OCI-LY7 (cell line): ENCODE measurements around the gene NPIPB6. TPM values are rescaled to one million over a fixed set of nuclear protein-coding genes. Genes with fewer than 3 reads are reported as not detected.

Source experiments
- BruUV-seq: library from RNA; stranded (reverse); fragments of 400-500 nt; replicated peaks from 2 replicates; lab custom pipeline; 2021; lab: Mats Ljungman, UMichigan
- CTCF ChIA-PET: fragments of 300-600 bp; sonication (Branson Sonifier 250); formaldehyde crosslinking; loops from one replicate; lab custom pipeline; 2022; ENCODE audit warnings: antibody characterized with exemption; ENCODE audit not compliant: unreplicated experiment; lab: Charles Lee
- POLR2A ChIA-PET: fragments of 300-600 bp; sonication (Branson Sonifier 250); formaldehyde crosslinking; loops from one replicate; lab custom pipeline; 2022; ENCODE audit warnings: antibody characterized with exemption; lab: Charles Lee
- DNase-seq: peaks from one replicate; pipeline ENCODE4 v3.0.0-alpha.2; 2015; ENCODE audit warnings: low spot score
- H2AFZ ChIP-seq: fragments of 200-600 bp; sonication (generic), shearing (Covaris generic); 2 replicates; pipeline ENCODE4 v1.6.1; 2014; ENCODE audit warnings: mild to moderate bottlenecking, antibody characterized with exemption, low read length, moderate library complexity
- H3K27ac ChIP-seq: fragments of 200-600 bp; sonication (generic); 2 replicates; pipeline ENCODE4 v1.5.1; 2014; ENCODE audit warnings: mixed run types, low read depth, mild to moderate bottlenecking, moderate library complexity, low read length, inconsistent platforms; ENCODE audit not compliant: poor library complexity, severe bottlenecking
- H3K36me3 ChIP-seq: fragments of 200-600 bp; sonication (generic); 2 replicates; pipeline ENCODE4 v1.6.1; 2014; ENCODE audit warnings: mild to moderate bottlenecking, antibody characterized with exemption, low read length, moderate library complexity, mixed read lengths; ENCODE audit not compliant: insufficient read depth
- H3K4me1 ChIP-seq: fragments of 200-600 bp; sonication (generic); 2 replicates; pipeline ENCODE4 v1.5.1; 2014; ENCODE audit warnings: mild to moderate bottlenecking, low read length; ENCODE audit not compliant: insufficient read depth, poor library complexity, severe bottlenecking
- H3K4me2 ChIP-seq: fragments of 200-600 bp; sonication (generic); 2 replicates; pipeline ENCODE4 v1.6.1; 2014; ENCODE audit warnings: mild to moderate bottlenecking, low read length
- H3K4me3 ChIP-seq: fragments of 200-600 bp; sonication (generic); 2 replicates; pipeline ENCODE4 v1.5.1; 2014; ENCODE audit warnings: mild to moderate bottlenecking, low read depth, low read length; ENCODE audit not compliant: poor library complexity, severe bottlenecking
- H3K79me2 ChIP-seq: fragments of 200-600 bp; sonication (generic); 2 replicates; pipeline ENCODE4 v1.6.1; 2016; ENCODE audit warnings: low read depth, mild to moderate bottlenecking, low read length, moderate library complexity, mixed read lengths; ENCODE audit not compliant: insufficient read depth
- H3K9me2 ChIP-seq: fragments of 200-600 bp; sonication (generic); 2 replicates; pipeline ENCODE4 v1.6.1; 2016; ENCODE audit warnings: mild to moderate bottlenecking, low read length, mixed read lengths; ENCODE audit not compliant: insufficient read depth
- H3K9me3 ChIP-seq: fragments of 200-600 bp; sonication (generic); 2 replicates; pipeline ENCODE4 v1.6.1; 2014; ENCODE audit warnings: mild to moderate bottlenecking, mixed run types, low read length, mixed read lengths
- H4K20me1 ChIP-seq: fragments of 200-600 bp; sonication (generic); 2 replicates; pipeline ENCODE4 v1.6.1; 2014; ENCODE audit warnings: mild to moderate bottlenecking, antibody characterized with exemption, low read length, moderate library complexity, mixed read lengths; ENCODE audit not compliant: insufficient read depth
- EZH2phosphoT487 ChIP-seq: fragments of 200-600 bp; sonication (generic); IDR thresholded peaks from 2 replicates; pipeline ENCODE4 v1.6.1; 2018; ENCODE audit warnings: low read depth, borderline replicate concordance, mild to moderate bottlenecking, mixed run types, antibody characterized with exemption, low read length, moderate library complexity, mixed read lengths
- intact Hi-C: fragments of 100-400 bp; cut with micrococcal nuclease; formaldehyde crosslinking; loops from one replicate; pipeline ENCODE4 v1.10.0; 2022; ENCODE audit not compliant: unreplicated experiment
- total RNA-seq, 2 experiments: library from RNA; depleted of rRNA in 1 of 2; stranded (reverse); fragments of >200 nt in 1 of 2; shearing (Covaris generic) in 1 of 2; gene quantifications; 2 replicates each; pipeline ENCODE4 v1.2.3, GENCODE V29; 2014 to 2022
- TF ChIP-seq, protein P1 (sequence below): fragments of 200-600 bp; sonication (generic); conservative IDR thresholded peaks from 2 replicates; pipeline ENCODE4 v1.5.1; 2014; ENCODE audit warnings: mild to moderate bottlenecking, antibody characterized with exemption, low read length, moderate library complexity, mixed read lengths

Gene NPIPB6
- total RNA-seq, 2 experiments from 2014 or later, result 5.3 to 16.1 TPM

DNA sequence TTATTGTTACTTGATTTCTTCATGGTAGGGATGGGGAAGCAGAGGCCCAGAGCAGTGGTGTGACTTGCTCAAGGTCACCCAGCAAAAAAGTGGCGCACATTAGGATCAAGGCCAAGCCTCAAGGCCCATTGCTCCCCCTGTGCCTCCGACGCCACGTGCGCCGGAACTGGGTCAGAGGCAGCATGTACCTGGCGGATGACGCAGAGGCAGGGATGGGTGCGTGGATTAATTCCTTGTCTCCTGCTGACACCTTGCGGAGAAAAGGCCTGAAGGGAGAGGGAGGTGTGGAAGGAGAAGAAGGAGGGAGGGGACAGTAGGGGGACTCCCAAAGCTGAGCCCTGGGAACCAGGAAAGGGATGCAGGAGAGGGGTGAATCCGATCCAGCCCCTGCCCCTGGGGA, 52.5 kb downstream of the NPIPB6 start:
- POLR2A ChIA-PET, result no interaction called here
- no peak for DNase-seq
- no peak overlapping the region for H3K4me3 ChIP-seq
- CTCF ChIA-PET, result no interaction called here
- no peaks in the 10 kb centered on the region for H3K36me3 ChIP-seq
- H3K27ac ChIP-seq, result no peak overlapping the region
- no peaks in the 10 kb centered on the region for H3K79me2 ChIP-seq
- intact Hi-C loops, result no loop called here
- no peaks in the 10 kb centered on the region for H3K4me1 ChIP-seq
- no peak for TF ChIP-seq EZH2phosphoT487
- TF ChIP-seq, protein P1, sequence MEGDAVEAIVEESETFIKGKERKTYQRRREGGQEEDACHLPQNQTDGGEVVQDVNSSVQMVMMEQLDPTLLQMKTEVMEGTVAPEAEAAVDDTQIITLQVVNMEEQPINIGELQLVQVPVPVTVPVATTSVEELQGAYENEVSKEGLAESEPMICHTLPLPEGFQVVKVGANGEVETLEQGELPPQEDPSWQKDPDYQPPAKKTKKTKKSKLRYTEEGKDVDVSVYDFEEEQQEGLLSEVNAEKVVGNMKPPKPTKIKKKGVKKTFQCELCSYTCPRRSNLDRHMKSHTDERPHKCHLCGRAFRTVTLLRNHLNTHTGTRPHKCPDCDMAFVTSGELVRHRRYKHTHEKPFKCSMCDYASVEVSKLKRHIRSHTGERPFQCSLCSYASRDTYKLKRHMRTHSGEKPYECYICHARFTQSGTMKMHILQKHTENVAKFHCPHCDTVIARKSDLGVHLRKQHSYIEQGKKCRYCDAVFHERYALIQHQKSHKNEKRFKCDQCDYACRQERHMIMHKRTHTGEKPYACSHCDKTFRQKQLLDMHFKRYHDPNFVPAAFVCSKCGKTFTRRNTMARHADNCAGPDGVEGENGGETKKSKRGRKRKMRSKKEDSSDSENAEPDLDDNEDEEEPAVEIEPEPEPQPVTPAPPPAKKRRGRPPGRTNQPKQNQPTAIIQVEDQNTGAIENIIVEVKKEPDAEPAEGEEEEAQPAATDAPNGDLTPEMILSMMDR, result no peak
- no peaks in the 10 kb centered on the region for H3K9me3 ChIP-seq
- H3K9me2 ChIP-seq, result no peaks in the 10 kb centered on the region
- H4K20me1 ChIP-seq, result no peaks in the 10 kb centered on the region
- H2AFZ ChIP-seq, result no peak overlapping the region
- no peak overlapping the region for H3K4me2 ChIP-seq
- BruUV-seq, result no TSS peak

DNA sequence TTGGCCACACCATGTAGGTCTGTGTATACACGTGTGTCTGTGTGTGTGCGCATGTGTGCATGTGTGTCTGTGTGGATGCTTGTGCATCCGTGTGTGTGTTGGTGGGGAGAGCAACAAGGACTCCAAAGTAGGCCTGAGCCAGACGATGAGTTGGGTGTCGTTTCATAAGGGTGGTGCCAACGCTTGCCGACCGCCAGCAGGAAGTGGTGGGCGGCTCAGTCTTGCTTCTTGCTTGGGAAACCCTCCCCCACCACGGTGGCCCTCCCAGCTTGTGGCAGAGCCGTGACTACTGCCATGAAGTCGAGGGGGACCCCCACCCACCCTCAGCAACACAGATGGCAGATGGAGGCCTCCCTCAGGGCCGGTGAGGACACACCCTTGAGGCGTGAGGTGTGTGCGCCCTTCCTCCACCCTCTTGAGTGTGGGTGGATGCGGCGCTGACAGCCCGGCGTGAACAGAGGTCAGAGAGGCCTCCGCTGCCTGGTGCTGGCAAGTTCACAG, 53.4 kb downstream of the NPIPB6 start:
- Histone ChIP-seq H3K27ac (no peak overlapping the region), H2AFZ (no peak overlapping the region), H3K9me3 (no peaks in the 10 kb centered on the region), H3K4me1 (no peaks in the 10 kb centered on the region), H3K79me2 (no peaks in the 10 kb centered on the region), H4K20me1 (no peaks in the 10 kb centered on the region), H3K4me2 (no peak overlapping the region), H3K4me3 (no peak overlapping the region), H3K36me3 (no peaks in the 10 kb centered on the region), H3K9me2 (no peaks in the 10 kb centered on the region)
- ChIA-PET POLR2A (no interaction called here), CTCF (no interaction called here)
- intact Hi-C loops, result no loop called here
- DNase-seq, result no peak
- TF ChIP-seq, protein P1, result no peak
- TF ChIP-seq EZH2phosphoT487, result no peak
- BruUV-seq, result no TSS peak

- no peak overlapping the region for H3K27ac ChIP-seq
- no peak for DNase-seq
- H4K20me1 ChIP-seq, result no peaks in the 10 kb centered on the region
- TF ChIP-seq, protein P1, result no peak
- TF ChIP-seq EZH2phosphoT487, result no peak
- CTCF ChIA-PET, result no interaction called here
- no peaks in the 10 kb centered on the region for H3K79me2 ChIP-seq
- no peaks in the 10 kb centered on the region for H3K9me2 ChIP-seq
- H3K36me3 ChIP-seq, result no peaks in the 10 kb centered on the region
- no peaks in the 10 kb centered on the region for H3K9me3 ChIP-seq
- H3K4me2 ChIP-seq, result no peak overlapping the region
- H3K4me1 ChIP-seq, result no peaks in the 10 kb centered on the region
- H3K4me3 ChIP-seq, result no peak overlapping the region
- intact Hi-C loops, result no loop called here
- BruUV-seq, result no TSS peak
- H2AFZ ChIP-seq, result no peak overlapping the region
- POLR2A ChIA-PET, result no interaction called here
Observed at GRCh38 chr16:28308794-28309584, 54.3 kb downstream of the NPIPB6 start.
